Measurements from ENCODE around the gene OR4D10.

DNA sequence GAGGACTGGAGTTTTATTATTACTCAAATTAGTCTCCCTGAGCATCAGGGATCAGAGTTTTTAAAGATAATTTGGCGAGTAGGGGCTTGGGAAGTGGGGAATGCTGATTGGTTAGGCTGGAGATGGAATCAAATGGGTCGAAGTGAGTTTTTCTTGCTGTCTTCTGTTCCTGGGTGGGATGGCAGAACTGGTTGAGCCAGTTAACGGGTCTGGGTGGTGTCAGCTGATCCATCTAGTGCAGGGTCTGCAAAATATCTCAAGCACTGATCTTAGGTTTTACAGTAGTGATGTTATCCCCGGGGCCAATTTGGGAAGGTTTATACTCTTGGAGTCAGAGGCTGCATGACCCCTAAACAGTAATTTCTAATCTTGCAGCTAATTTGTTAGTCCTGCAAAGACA, 48.0 kb upstream of the OR4D10 start:
- TF ChIP-seq, protein P1, sequence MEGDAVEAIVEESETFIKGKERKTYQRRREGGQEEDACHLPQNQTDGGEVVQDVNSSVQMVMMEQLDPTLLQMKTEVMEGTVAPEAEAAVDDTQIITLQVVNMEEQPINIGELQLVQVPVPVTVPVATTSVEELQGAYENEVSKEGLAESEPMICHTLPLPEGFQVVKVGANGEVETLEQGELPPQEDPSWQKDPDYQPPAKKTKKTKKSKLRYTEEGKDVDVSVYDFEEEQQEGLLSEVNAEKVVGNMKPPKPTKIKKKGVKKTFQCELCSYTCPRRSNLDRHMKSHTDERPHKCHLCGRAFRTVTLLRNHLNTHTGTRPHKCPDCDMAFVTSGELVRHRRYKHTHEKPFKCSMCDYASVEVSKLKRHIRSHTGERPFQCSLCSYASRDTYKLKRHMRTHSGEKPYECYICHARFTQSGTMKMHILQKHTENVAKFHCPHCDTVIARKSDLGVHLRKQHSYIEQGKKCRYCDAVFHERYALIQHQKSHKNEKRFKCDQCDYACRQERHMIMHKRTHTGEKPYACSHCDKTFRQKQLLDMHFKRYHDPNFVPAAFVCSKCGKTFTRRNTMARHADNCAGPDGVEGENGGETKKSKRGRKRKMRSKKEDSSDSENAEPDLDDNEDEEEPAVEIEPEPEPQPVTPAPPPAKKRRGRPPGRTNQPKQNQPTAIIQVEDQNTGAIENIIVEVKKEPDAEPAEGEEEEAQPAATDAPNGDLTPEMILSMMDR (IDR thresholded peaks at IDR 0.05; ENCODE audit: borderline replicate concordance, extremely low read depth, low read length, poor library complexity, severe bottlenecking) = no peak
- TF ChIP-seq EZH2 (IDR thresholded peaks at IDR 0.05; ENCODE audit: borderline replicate concordance, low read depth, low read length, severe bottlenecking) = no peak

Measured in DND-41 (cell line).